Activated T-helper 2 cell treated with anti-CD3 and anti-CD28 coated beads, Interferon-gamma antibody, Interleukin-2, Interleukin-4, amounts not matched to agents 10 μg/mL and 5 μg/mL and 100 μg/mL, durations not matched to agents 14 hours and 24 hours and 36 hours (primary cell): ENCODE results near the gene ZNF142. TPM values are rescaled to one million over a fixed set of nuclear protein-coding genes. Genes with fewer than 3 reads are reported as not detected.
A peak's percentile ranks its signal among the peaks of the same experiment; 100 is the strongest.

ENCODE experiments used
- DNase-seq: peaks from one replicate; pipeline ENCODE4 v3.0.0; 2021; ENCODE audit warnings: low spot score
- H3K27ac Mint-ChIP-seq: one replicate; pipeline ENCODE4 v1.8.0; 2021; ENCODE audit warnings: mixed read lengths
- H3K27me3 Mint-ChIP-seq: one replicate; pipeline ENCODE4 v1.8.0; 2021; ENCODE audit warnings: low read depth, mixed read lengths
- H3K36me3 Mint-ChIP-seq: one replicate; pipeline ENCODE4 v1.8.0; 2021; ENCODE audit warnings: low read depth, mixed read lengths
- H3K4me1 Mint-ChIP-seq: one replicate; pipeline ENCODE4 v1.8.0; 2021; ENCODE audit warnings: low read depth, mixed read lengths
- H3K4me3 Mint-ChIP-seq: one replicate; pipeline ENCODE4 v1.8.0; 2021; ENCODE audit warnings: low read depth, mild to moderate bottlenecking, moderate library complexity, mixed read lengths
- H3K9me3 Mint-ChIP-seq: one replicate; pipeline ENCODE4 v1.8.0; 2021; ENCODE audit warnings: mixed read lengths
- intact Hi-C: fragments of 100-400 bp; cut with micrococcal nuclease; formaldehyde crosslinking; loops from one replicate; pipeline ENCODE4 v1.15.1; 2023
- total RNA-seq: library from RNA; stranded (reverse); gene quantifications from 2 replicates; pipeline ENCODE4 v1.2.3, GENCODE V29; 2022

Gene ZNF142
- total RNA-seq, 1 donor from 2014 or later = 51.0 TPM

- DNase-seq = peak; percentile 75
- Mint-ChIP-seq H3K4me3 (peak within 1 kb of the TSS; percentile 92), H3K27me3 (no peaks in the 10 kb centered on the region), H3K4me1 (peaks cover 21% of the 10 kb centered on the region), H3K27ac (peak within 1 kb of the TSS; percentile 86), H3K9me3 (no peaks in the 10 kb centered on the region), H3K36me3 (peaks cover 10% of the 10 kb centered on the region)
- intact Hi-C loops = loop anchor here (1.0 to 5.0 kb wide), 5 partner anchors 13 to 175 kb away; partner anchors contain the start of genes BCS1L, CNOT9, TTLL4 and USP37
Observed at GRCh38 chr2:218671654-218672566, 12.5 kb upstream of the ZNF142 start, which contains the start of the genes RNF25 and STK36. Gene RNF25 (minus strand): TSS chr2:218672002. CDS start chr2:218671970, 32 bp downstream. Gene STK36 (plus strand): TSS chr2:218672086. CDS start chr2:218672830, 744 bp downstream.

GRCh38 chr2:218671097-218671653, 11.8 kb upstream of the ZNF142 start:
- peaks cover 21% of the 10 kb centered on the region for H3K4me1 Mint-ChIP-seq
- H3K27ac Mint-ChIP-seq = peak overlapping the region; percentile 86
- no peak for DNase-seq
- H3K4me3 Mint-ChIP-seq = peak overlapping the region; percentile 92
- intact Hi-C loops = loop anchor here (1.0 to 5.0 kb wide), 3 partner anchors 12 to 176 kb away; partner anchors contain the start of genes BCS1L, CNOT9, USP37 and ZNF142
- H3K36me3 Mint-ChIP-seq = peaks cover 13% of the 10 kb centered on the region
- no peaks in the 10 kb centered on the region for H3K9me3 Mint-ChIP-seq
- no peaks in the 10 kb centered on the region for H3K27me3 Mint-ChIP-seq

- H3K27me3 Mint-ChIP-seq = no peaks in the 10 kb centered on the region
- peaks cover 10% of the 10 kb centered on the region for H3K4me1 Mint-ChIP-seq
- H3K9me3 Mint-ChIP-seq = no peaks in the 10 kb centered on the region
- intact Hi-C loops = no loop called here
- H3K4me3 Mint-ChIP-seq = no peak overlapping the region
- DNase-seq = no peak
- H3K27ac Mint-ChIP-seq = peak overlapping the region; percentile 40
- H3K36me3 Mint-ChIP-seq = peaks cover 61% of the 10 kb centered on the region
Observed at GRCh38 chr2:218664653-218665052, 5.2 kb upstream of the ZNF142 start.

GRCh38 chr2:218663901-218664300, 4.5 kb upstream of the ZNF142 start:
- Mint-ChIP-seq H3K27ac (no peak overlapping the region), H3K27me3 (no peaks in the 10 kb centered on the region), H3K4me3 (no peak overlapping the region), H3K36me3 (peaks cover 68% of the 10 kb centered on the region), H3K9me3 (no peaks in the 10 kb centered on the region), H3K4me1 (peaks cover 8% of the 10 kb centered on the region)
- intact Hi-C loops = no loop called here
- no peak for DNase-seq

GRCh38 chr2:218662827-218663226, 3.4 kb upstream of the ZNF142 start:
- DNase-seq = no peak
- Mint-ChIP-seq H3K36me3 (peaks cover 70% of the 10 kb centered on the region), H3K9me3 (no peaks in the 10 kb centered on the region), H3K4me1 (peaks cover 15% of the 10 kb centered on the region), H3K27ac (no peak overlapping the region), H3K4me3 (no peak overlapping the region), H3K27me3 (no peaks in the 10 kb centered on the region)
- intact Hi-C loops = no loop called here

- peaks cover 71% of the 10 kb centered on the region for H3K36me3 Mint-ChIP-seq
- H3K27ac Mint-ChIP-seq = no peak overlapping the region
Observed at GRCh38 chr2:218662377-218662776, 3.0 kb upstream of the ZNF142 start.

GRCh38 chr2:218659988-218660358, 550 bp upstream of the ZNF142 start:
- intact Hi-C loops = loop anchor here (1.0 to 10.0 kb wide), 9 partner anchors 11 to 375 kb away; partner anchors contain the start of genes CNOT9, TTLL4 and USP37

More at GRCh38 chr2:218662377-218662776, 3.0 kb upstream of the ZNF142 start:
- no peak for DNase-seq
- intact Hi-C loops = no loop called here
- Mint-ChIP-seq H3K9me3 (no peaks in the 10 kb centered on the region), H3K4me1 (peaks cover 18% of the 10 kb centered on the region), H3K27me3 (no peaks in the 10 kb centered on the region), H3K4me3 (no peak overlapping the region)

GRCh38 chr2:218658671-218659257, 659 bp downstream of the ZNF142 start:
- peaks cover 71% of the 10 kb centered on the region for H3K36me3 Mint-ChIP-seq
- H3K27me3 Mint-ChIP-seq = no peaks in the 10 kb centered on the region
- intact Hi-C loops = loop anchor here (1.0 to 10.0 kb wide), 9 partner anchors 13 to 374 kb away; partner anchors contain the start of genes CNOT9, TTLL4 and USP37
- no peaks in the 10 kb centered on the region for H3K9me3 Mint-ChIP-seq
- peak overlapping the region; percentile 91 for H3K4me3 Mint-ChIP-seq
- peak overlapping the region; percentile 82 for H3K27ac Mint-ChIP-seq
- peak; percentile 36 for DNase-seq
- peaks cover 25% of the 10 kb centered on the region for H3K4me1 Mint-ChIP-seq

More at GRCh38 chr2:218659988-218660358, 550 bp upstream of the ZNF142 start:
- no peak for DNase-seq
- Mint-ChIP-seq H3K27ac (peak overlapping the region; percentile 82), H3K9me3 (no peaks in the 10 kb centered on the region), H3K4me3 (peak overlapping the region; percentile 91), H3K36me3 (peaks cover 72% of the 10 kb centered on the region), H3K4me1 (peaks cover 25% of the 10 kb centered on the region), H3K27me3 (no peaks in the 10 kb centered on the region)

GRCh38 chr2:218655751-218656150, 3.7 kb downstream of the ZNF142 start:
- peaks cover 25% of the 10 kb centered on the region for H3K4me1 Mint-ChIP-seq
- intact Hi-C loops = loop anchor here (5.0 to 10.0 kb wide), 2 partner anchors 242 to 371 kb away; no protein-coding TSS in a partner anchor
- no peaks in the 10 kb centered on the region for H3K27me3 Mint-ChIP-seq
- no peaks in the 10 kb centered on the region for H3K9me3 Mint-ChIP-seq
- DNase-seq = no peak
- no peak overlapping the region for H3K27ac Mint-ChIP-seq
- H3K36me3 Mint-ChIP-seq = peaks cover 73% of the 10 kb centered on the region
- H3K4me3 Mint-ChIP-seq = no peak overlapping the region

- no peak overlapping the region for H3K4me3 Mint-ChIP-seq
- no peak for DNase-seq
- peaks cover 4% of the 10 kb centered on the region for H3K4me1 Mint-ChIP-seq
- H3K36me3 Mint-ChIP-seq = peaks cover 78% of the 10 kb centered on the region
- intact Hi-C loops = loop anchor here (1.0 kb wide), 1 partner anchor 347 kb away; no protein-coding TSS in a partner anchor
- no peak overlapping the region for H3K27ac Mint-ChIP-seq
- no peaks in the 10 kb centered on the region for H3K27me3 Mint-ChIP-seq
- H3K9me3 Mint-ChIP-seq = no peaks in the 10 kb centered on the region
Observed at GRCh38 chr2:218648787-218649100, 10.7 kb downstream of the ZNF142 start.

GRCh38 chr2:218648088-218648786, 11.2 kb downstream of the ZNF142 start:
- intact Hi-C loops = loop anchor here (1.0 kb wide), 1 partner anchor 347 kb away; no protein-coding TSS in a partner anchor
- Mint-ChIP-seq H3K4me3 (no peak overlapping the region), H3K27me3 (no peaks in the 10 kb centered on the region), H3K4me1 (peaks cover 4% of the 10 kb centered on the region), H3K27ac (no peak overlapping the region), H3K9me3 (no peaks in the 10 kb centered on the region), H3K36me3 (peaks cover 79% of the 10 kb centered on the region)
- peak; percentile 39 for DNase-seq

GRCh38 chr2:218645126-218645525, 14.3 kb downstream of the ZNF142 start:
- H3K27ac Mint-ChIP-seq = no peak overlapping the region
- no peaks in the 10 kb centered on the region for H3K27me3 Mint-ChIP-seq
- H3K4me1 Mint-ChIP-seq = peaks cover 4% of the 10 kb centered on the region
- H3K4me3 Mint-ChIP-seq = no peak overlapping the region
- peaks cover 68% of the 10 kb centered on the region for H3K36me3 Mint-ChIP-seq
- DNase-seq = no peak
- H3K9me3 Mint-ChIP-seq = no peaks in the 10 kb centered on the region
- intact Hi-C loops = no loop called here
